HG03575 (cell line): ENCODE results near the gene OPCML.

Experiments used
- ATAC-seq: cut with Tn5 transposase; IDR thresholded peaks from one replicate; pipeline ENCODE4 v1.9.1; 2021; ENCODE audit not compliant: unreplicated experiment, insufficient number of reproducible peaks, low FRiP score; ENCODE audit errors: extremely low read depth

Gene OPCML

GRCh38 chr11:133385781-133386180, 146.5 kb downstream of the OPCML start:
- ATAC-seq: no peak

GRCh38 chr11:133384731-133385130, 147.6 kb downstream of the OPCML start:
- no peak for ATAC-seq

GRCh38 chr11:133383689-133384088, 148.6 kb downstream of the OPCML start:
- ATAC-seq: no peak

- ATAC-seq: no peak
Observed at GRCh38 chr11:133383201-133383600, 149.1 kb downstream of the OPCML start.

- no peak for ATAC-seq
Observed at GRCh38 chr11:133382131-133382812, 150.0 kb downstream of the OPCML start.

GRCh38 chr11:133381761-133382130, 150.6 kb downstream of the OPCML start:
- no peak for ATAC-seq

DNA sequence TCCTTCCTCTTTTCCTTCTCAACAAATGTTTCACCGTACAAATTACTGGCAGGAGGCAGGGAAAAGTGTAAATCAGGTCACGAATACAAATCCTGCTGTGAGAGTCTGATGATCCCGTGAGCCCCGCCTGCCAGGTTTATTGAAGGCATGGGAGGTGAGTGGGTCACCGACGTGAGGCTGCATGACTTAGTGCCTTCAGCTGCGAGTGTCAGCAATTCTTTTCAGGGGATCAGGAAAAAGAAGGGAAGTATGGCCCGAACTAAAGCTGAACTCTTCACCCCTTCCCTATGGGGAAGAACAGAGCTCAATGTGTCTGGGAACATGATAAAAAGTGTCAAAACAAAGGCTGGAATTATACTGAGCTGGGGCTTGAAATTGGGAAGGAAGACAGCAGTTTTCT, 166.2 kb downstream of the OPCML start:
- no peak for ATAC-seq

DNA sequence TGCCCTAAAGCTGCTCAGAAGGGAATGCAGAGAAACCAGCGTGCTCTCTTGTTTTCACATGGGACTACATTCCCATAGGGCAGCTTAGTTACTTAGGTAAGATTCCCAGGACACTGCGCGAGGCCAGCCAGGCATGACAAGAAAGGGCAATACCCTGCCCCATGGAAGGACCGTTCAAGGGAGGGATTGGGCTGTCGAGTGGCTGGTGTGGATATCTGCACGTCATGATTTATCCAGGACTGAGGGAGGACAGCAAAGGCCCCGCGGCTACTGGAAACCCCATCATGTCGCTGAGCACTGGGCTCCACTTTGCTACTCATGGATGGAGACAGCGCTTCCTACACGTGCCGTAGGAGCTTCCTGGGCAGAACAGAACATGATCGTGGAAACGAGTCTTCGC, 169.4 kb downstream of the OPCML start:
- ATAC-seq: no peak

DNA sequence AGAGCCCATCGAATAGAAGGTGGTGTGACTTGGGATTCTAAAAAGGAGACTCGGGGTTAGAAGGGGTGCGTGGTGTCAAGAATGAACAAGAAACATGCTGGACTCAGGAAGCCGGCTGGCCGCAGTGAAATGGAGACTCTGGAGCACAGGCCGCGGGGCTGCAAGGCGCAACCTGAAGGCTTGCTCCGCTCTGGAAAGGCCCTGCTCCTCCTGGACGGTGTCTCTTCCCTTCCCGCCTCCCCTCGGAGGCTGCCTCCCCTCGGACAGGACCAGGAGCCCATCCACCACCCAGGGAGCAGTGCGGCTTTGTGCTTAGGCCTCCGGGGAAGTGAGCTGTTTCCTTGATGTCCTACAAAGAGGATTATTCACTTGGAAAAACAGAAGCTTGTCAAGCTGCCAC, 170.1 kb downstream of the OPCML start:
- ATAC-seq: no peak

- no peak for ATAC-seq
Observed at GRCh38 chr11:133361689-133361994, 170.7 kb downstream of the OPCML start.

DNA sequence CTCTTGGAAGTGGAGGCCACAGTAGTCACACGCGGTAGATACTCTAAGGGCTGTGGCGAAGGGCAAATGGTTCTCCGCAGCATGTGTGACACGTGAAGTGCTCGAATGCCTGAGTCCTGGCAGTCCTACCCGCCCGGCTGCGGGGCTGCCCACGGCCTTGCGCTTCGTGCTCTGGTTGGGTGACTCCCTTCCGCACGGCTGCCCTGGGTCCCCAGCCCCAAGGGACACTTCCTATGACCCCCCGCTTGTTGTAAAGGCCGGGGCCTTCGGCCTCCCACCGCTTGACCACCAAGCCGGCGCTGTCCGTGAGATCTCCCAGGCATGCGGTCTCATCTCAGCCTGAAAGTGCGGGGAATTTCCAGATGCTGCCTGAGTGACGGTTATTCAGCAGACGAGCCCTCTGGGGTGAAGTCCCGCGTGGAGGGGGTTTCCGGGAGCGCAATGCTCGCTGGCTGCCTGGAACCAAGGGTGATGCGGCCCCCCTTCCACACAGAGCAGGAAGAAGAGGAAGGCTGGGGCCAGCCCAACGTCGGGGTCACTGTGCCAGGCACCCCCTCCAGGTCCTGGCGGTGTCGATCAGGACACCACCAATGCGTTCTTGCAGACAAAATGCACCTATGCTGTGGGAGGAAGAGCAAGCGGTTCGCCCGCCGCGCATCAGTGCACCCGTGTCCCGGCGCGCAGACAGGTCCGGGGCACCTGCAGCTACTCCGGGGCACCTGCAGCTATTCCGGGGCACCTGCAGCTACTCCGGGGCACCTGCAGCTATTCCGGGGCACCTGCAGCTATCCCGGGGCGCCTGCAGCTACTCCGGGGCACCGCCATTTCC, 171.2 kb downstream of the OPCML start:
- no peak for ATAC-seq

- no peak for ATAC-seq
Observed at GRCh38 chr11:133355095-133355494, 177.2 kb downstream of the OPCML start.

GRCh38 chr11:133354069-133354468, 178.2 kb downstream of the OPCML start:
- ATAC-seq: no peak

DNA sequence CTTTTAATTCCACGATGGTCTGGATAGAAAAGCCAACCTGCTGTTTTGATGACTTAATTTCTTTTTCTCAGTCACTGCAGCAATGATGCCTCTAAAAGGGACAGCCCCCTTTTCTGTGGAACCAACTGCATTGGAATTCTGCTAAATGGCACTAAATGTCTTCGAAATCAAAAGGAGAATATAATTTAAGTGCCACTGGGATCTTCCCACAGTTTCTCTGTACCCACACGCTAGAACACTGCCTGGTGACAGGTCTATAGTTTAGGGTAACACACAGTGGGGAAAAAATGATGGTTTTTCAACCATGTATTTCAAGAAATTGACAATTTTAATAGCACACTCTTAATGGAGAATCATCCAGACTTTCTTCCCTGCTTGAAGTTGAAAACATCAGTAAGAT, 182.3 kb downstream of the OPCML start:
- no peak for ATAC-seq

DNA sequence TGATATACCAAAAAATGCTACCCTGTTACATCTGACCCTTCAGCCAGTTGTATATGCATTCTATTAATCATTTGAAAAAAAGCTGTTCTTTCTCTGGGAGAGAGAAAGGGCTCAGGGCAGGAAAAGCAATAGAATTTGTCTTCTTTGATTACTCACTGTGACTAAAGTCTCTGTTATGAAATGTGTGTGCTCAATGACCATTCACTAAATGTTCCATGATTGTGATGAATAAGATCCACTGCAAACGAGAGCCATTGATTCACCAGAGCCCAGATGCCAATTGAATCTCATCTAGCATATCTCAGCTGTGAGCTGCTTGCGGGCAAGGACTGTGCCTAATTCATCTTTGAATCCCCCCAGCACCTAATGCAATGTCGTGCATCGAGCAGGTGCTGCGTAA, 184.3 kb downstream of the OPCML start:
- ATAC-seq: no peak

DNA sequence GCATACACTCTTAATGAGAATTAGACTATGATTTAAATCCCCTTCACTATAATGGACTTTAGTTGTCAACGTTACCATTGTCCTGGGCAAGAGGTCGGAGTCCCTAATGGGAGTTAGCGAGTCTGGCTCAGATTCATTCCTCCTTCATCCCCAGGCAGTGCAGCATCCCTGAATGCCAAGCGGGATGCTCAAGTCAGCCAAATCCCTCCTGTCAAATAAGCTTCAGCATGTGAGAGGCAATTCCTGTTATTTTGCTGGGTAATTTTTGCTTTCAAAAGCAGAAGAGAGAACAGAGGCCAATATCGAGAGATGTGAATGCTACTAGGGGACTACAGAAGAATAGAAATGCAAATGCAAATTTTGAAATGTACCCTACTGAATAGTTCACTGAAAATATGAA, 186.2 kb downstream of the OPCML start:
- ATAC-seq: no peak

- no peak for ATAC-seq
Observed at GRCh38 chr11:133343951-133344350, 188.3 kb downstream of the OPCML start.

DNA sequence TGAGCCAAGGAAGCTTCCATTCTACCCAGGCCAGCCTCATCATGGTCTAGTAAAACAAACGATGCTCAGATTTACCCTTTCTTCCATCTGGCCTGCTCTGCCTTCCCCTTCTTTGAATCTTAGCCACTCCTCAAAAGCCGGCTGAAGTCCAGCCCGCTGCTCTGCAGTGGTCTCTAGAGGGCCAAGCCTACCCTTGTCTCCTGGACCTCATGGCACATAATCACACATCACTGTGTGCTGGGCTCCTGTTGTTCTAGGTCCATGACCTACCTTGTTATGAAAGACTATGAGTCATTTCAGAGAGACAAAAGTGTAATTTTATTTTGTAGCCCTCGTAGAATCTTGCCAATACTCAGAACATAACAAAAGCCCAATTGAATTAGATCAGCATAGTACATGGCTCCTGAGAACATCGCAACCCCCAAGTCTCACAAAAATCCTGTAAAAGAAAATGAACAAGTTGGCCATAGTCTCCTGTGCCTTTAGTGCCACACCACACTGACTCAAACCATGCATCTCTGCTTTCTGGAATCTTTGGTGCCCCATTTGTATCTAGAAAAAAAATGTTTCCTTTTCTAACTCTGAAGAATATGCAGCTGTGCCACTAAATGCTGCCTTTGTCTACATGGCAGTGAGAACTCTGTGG, 192.7 kb downstream of the OPCML start:
- ATAC-seq: no peak

- no peak for ATAC-seq
Observed at GRCh38 chr11:133338588-133338987, 193.7 kb downstream of the OPCML start.

- no peak for ATAC-seq
Observed at GRCh38 chr11:133337951-133338418, 194.3 kb downstream of the OPCML start.
